ENCODE measurements around the gene DCD. TPM values are rescaled to one million over a fixed set of nuclear protein-coding genes. Genes with fewer than 3 reads are reported as not detected.

DCD gene
- total RNA-seq, 1 experiment from 2014 or later, result not detected

GRCh38 chr12:54631988-54632728 is 16.0 kb downstream of the DCD start:
- ChIA-PET CTCF (no interaction called here), POLR2A (ENCODE audit: low non-redundant PET) (interaction anchor here (0.6 kb wide), 1 partner anchor 509 kb away, joined by 6 read pairs; no protein-coding TSS in a partner anchor)

GRCh38 chr12:54631551-54631950 is 16.6 kb downstream of the DCD start:
- peaks cover 9% of the 10 kb centered on the region for H3K36me3 ChIP-seq (ENCODE audit: insufficient read depth, low read length, poor library complexity, severe bottlenecking)
- intact Hi-C loops (cut with micrococcal nuclease; ENCODE audit: unreplicated experiment), result no loop called here
- BruUV-seq (replicated peaks), result no TSS peak
- CTCF ChIA-PET, result no interaction called here
- DNase-seq (ENCODE audit: low spot score), result no peak
- H3K27ac ChIP-seq (ENCODE audit: low read depth, low read length, poor library complexity, severe bottlenecking), result no peak overlapping the region
- H3K9me3 ChIP-seq (ENCODE audit: low read depth, low read length, poor library complexity, severe bottlenecking), result peaks cover 26% of the 10 kb centered on the region
- POLR2A ChIA-PET (ENCODE audit: low non-redundant PET), result no interaction called here
- no peak overlapping the region for H3K4me3 ChIP-seq (ENCODE audit: low read depth, low read length, poor library complexity, severe bottlenecking)
- TF ChIP-seq EZH2 (IDR thresholded peaks at IDR 0.05; ENCODE audit: borderline replicate concordance, low read depth, low read length, poor library complexity, severe bottlenecking) (no peak), CTCF (conservative IDR thresholded peaks at IDR 0.05; ENCODE audit: low read depth, low read length) (no peak)
- peaks cover 6% of the 10 kb centered on the region for H3K4me1 ChIP-seq (ENCODE audit: insufficient read depth, low read length, poor library complexity, severe bottlenecking)
- no peaks in the 10 kb centered on the region for H3K27me3 ChIP-seq (replicated peaks; ENCODE audit: insufficient read depth, low read depth, low read length, poor library complexity)

More at GRCh38 chr12:54631988-54632728, 16.0 kb downstream of the DCD start:
- Histone ChIP-seq H3K36me3 (ENCODE audit: insufficient read depth, low read length, poor library complexity, severe bottlenecking) (peaks cover 8% of the 10 kb centered on the region), H3K27me3 (replicated peaks; ENCODE audit: insufficient read depth, low read depth, low read length, poor library complexity) (no peaks in the 10 kb centered on the region), H3K9me3 (ENCODE audit: low read depth, low read length, poor library complexity, severe bottlenecking) (peaks cover 21% of the 10 kb centered on the region), H3K4me1 (ENCODE audit: insufficient read depth, low read length, poor library complexity, severe bottlenecking) (peaks cover 6% of the 10 kb centered on the region), H3K4me3 (ENCODE audit: low read depth, low read length, poor library complexity, severe bottlenecking) (no peak overlapping the region), H3K27ac (ENCODE audit: low read depth, low read length, poor library complexity, severe bottlenecking) (peak overlapping the region; percentile 21)
- BruUV-seq (replicated peaks), result no TSS peak
- peak; percentile 56 for DNase-seq (ENCODE audit: low spot score)
- TF ChIP-seq CTCF (conservative IDR thresholded peaks at IDR 0.05; ENCODE audit: low read depth, low read length) (peak; percentile 68), EZH2 (IDR thresholded peaks at IDR 0.05; ENCODE audit: borderline replicate concordance, low read depth, low read length, poor library complexity, severe bottlenecking) (no peak)
- intact Hi-C loops (cut with micrococcal nuclease; ENCODE audit: unreplicated experiment), result no loop called here

- CTCF ChIA-PET, result no interaction called here
- no peak overlapping the region for H3K4me3 ChIP-seq (ENCODE audit: low read depth, low read length, poor library complexity, severe bottlenecking)
- no peak overlapping the region for H3K27ac ChIP-seq (ENCODE audit: low read depth, low read length, poor library complexity, severe bottlenecking)
- intact Hi-C loops (cut with micrococcal nuclease; ENCODE audit: unreplicated experiment), result no loop called here
- H3K9me3 ChIP-seq (ENCODE audit: low read depth, low read length, poor library complexity, severe bottlenecking), result peaks cover 27% of the 10 kb centered on the region
- BruUV-seq (replicated peaks), result no TSS peak
- H3K4me1 ChIP-seq (ENCODE audit: insufficient read depth, low read length, poor library complexity, severe bottlenecking), result peaks cover 22% of the 10 kb centered on the region
- peaks cover 9% of the 10 kb centered on the region for H3K36me3 ChIP-seq (ENCODE audit: insufficient read depth, low read length, poor library complexity, severe bottlenecking)
- POLR2A ChIA-PET (ENCODE audit: low non-redundant PET), result no interaction called here
- no peaks in the 10 kb centered on the region for H3K27me3 ChIP-seq (replicated peaks; ENCODE audit: insufficient read depth, low read depth, low read length, poor library complexity)
- TF ChIP-seq CTCF (conservative IDR thresholded peaks at IDR 0.05; ENCODE audit: low read depth, low read length), result no peak
- no peak for TF ChIP-seq EZH2 (IDR thresholded peaks at IDR 0.05; ENCODE audit: borderline replicate concordance, low read depth, low read length, poor library complexity, severe bottlenecking)
- no peak for DNase-seq (ENCODE audit: low spot score)
Measured at GRCh38 chr12:54629925-54630324, 18.2 kb downstream of the DCD start.

Measured in A673 (cell line).